Umbilical cord (tissue), 2 donors: ENCODE measurements around the gene SCARB2. TPM values are rescaled to one million over a fixed set of nuclear protein-coding genes. Genes with fewer than 3 reads are reported as not detected.

Experiments used
- DNase-seq: peaks from one replicate; pipeline ENCODE4 v3.0.0-alpha.2; 2015; ENCODE audit warnings: low spot score
- total RNA-seq: library from RNA; depleted of rRNA; stranded (reverse); fragments of >200 nt; gene quantifications from one replicate; pipeline ENCODE4 v1.2.3, GENCODE V29; 2014; ENCODE audit warnings: low replicate concordance; ENCODE audit not compliant: insufficient read depth

Gene SCARB2
- total RNA-seq, 1 donor from 2014 or later = 173 TPM

DNA sequence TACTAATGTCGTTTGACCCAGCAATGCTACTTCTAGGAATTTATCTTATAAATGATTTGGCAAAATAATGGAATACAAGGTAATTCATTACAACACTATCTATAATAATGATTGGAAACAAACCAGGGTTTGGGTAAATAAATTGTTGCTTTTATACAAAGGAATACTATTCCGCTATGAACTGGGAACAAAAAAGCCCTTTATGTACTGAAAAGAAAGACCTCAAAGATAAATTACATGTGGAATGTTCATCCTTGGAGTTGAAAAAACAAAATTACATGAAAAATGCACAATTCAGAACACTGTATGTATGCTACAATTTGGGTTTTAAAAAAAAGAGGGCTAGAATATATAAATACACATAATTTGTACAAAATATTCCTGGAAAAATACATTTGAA lies 60.3 kb downstream of the SCARB2 start:
- DNase-seq = no peak

DNA sequence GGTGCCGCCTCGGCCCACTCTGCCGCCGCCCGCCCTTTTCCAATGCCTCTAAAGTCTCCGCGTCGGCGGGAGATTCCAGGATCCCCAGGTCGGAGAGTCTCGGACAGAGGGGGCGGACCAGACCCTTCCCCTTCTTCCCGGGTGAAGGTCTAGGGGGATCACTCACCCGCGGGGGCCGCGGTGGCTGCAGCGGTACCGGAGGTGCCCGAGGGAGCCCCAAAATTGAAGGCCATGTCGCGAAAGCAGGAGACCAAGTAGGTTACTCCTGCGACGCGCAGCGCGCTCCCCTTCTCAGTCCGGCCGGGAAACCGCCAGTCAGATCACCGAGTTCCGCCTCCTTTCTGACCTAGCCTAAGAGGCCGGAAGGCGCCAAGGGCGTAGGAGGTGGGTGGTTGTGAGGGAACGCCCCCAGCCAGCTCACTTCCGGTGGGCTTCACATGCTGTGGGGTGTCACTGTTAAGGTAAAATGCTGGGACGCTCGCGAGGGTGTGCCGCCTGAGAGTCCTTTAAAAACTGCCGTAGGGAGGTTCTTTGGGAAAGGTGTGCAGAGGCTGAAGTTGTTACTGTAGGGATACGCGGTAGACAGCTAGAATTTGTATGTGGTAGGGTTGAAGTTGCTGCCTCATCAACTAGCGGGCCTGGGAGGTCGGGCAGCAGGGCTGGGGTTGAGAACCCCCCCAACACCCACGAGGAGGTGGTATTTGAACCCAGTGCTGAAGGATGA lies 65.3 kb downstream of the SCARB2 start, which contains the start of gene NUP54:
Gene NUP54 (minus strand): TSS at position 256 of the 724 bp plus-strand sequence. CDS start 23 bp downstream, at position 233.
- peak; percentile 98 for DNase-seq

DNA sequence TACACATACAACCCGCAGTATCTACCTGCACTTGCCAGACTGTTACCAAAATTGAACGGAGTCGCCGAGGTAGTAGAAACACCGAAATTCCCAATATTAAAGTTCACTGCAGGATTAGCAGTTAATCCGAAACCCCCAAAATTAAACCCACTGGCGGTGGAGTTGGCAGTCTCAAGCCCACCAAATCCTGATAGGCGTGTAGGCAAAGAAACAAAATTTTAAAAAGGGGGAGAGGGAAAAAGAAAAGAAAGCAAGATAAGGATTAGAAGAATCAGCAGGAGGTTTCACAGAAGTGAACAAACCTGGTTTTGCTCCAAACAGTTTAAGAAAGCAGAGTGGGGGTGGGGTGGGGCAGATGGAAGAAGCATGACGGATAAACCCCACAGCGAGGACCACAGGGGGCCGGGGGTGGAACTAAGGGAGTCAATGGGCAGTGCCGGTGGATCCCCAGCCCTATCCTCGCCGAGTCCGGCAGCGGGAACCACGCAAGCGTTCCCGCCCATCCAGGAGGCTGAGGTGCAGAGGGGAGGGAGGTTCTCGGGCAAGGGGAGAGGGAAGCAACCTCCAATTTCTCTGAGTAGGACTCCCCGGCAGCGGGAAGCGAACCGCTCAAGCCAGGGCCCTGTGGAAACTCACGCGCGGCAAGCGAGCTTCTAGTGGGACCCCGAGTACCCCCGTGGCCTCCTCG lies 66.0 kb downstream of the SCARB2 start:
- DNase-seq = peak; percentile 79

DNA sequence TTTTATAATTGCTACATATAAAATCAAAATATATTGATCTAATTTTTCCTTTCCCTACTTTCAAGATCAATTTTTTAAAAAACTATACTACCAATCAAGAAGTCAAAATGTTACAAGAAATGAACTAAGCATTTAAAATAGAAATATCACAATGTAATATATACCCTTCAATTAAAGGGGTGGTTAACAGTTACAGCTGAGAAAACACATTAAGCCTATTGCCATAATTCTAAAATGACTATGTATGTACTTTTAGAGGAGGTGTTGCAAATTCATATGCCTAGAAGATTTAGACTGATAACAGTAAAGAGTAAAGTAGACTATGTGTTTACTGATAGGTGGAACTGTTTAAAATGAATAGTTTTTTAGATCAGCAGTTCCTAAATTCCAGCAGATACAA lies 69.1 kb downstream of the SCARB2 start:
- DNase-seq = no peak

DNA sequence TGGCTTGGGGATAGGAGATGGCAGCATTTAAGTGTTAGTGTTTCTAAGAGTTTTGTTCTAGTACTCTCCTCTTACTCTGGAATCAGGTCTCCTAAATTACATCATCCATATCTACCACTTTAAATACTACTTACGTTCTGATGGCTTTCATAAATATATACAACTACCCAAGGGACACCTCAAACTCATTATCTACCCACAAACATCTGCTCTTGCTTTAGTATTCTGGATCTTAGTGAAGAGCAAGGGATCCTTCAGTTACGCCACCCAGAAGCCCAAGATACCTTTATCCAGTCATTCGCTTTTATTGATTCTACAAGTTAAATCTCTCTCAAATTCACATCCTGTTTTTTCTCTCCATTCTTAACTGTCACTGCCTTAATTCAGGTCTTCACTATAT lies 72.4 kb downstream of the SCARB2 start:
- DNase-seq = no peak

DNA sequence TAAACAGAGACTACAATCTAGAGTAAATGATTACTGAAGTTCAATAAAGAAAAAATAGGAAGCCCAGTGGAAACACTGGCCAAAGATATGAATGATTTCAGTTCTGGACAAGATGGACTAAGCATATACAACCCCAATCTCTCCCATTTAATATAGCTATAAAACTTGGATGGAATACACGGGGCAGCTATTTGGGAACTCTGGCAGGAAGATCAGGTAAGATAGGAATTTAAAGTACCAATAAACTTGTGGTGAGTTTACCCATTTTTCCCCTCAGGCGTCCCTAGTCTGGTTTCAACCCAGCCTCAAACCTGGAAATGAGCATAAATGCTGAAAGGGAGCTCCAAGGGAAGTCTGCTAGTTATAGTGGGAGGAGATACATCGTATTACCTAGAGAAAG lies 85.9 kb downstream of the SCARB2 start:
- no peak for DNase-seq

DNA sequence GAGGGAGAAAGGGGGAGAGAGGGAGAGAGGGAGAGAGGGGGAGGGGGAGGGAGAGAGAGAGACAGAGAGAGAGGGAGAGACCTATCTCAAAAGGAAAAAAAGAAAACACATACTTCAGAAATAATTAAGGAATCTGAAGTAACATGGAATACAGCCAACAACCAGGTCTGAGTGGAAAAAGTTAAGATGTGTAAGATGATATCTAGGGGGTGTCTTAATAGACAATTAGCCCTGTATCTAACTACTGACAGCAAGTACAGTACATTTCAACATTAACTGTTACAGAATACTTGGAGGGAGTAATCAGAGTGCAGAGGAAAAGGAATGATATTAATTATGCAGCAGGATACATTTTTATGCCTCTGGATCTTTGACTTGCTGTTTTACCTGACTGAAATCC lies 87.8 kb downstream of the SCARB2 start:
- DNase-seq = no peak

DNA sequence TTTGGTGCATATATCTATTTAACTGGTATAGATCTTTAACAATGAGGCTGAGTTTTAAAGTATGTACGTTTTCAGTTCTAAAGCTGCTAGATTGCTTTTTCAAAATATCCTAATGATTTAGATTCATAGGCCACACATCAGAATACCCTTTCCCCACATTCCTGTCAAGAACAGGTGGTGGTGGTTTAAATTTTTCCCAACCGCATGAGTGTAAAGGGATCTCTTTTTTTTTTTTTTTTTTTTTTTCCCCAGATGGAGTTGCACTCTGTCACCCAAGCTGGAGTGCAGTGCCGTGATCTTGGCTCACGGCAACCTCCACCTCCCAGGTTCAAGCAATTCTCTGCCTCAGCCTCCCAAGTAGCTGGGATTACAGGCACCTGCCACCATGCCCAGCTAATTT lies 93.4 kb downstream of the SCARB2 start:
- no peak for DNase-seq

DNA sequence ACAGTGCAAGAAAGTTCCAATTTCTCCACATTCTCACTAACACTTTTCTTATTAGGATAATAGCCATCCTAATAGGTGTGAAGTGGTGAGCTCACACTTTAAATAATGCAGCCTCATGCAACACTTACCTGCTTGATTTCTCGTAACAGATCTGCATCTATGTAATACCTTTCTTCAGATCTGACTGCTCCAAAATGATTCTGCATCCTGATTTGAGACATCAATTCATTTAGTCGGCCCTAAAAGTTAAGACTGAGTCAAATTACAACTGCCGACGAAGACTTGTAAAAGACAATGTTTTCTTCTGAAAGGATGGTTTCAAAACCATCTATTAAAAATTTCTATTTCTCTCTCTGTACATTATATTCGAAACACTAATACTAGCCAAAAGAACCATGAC lies 96.1 kb downstream of the SCARB2 start:
- no peak for DNase-seq

DNA sequence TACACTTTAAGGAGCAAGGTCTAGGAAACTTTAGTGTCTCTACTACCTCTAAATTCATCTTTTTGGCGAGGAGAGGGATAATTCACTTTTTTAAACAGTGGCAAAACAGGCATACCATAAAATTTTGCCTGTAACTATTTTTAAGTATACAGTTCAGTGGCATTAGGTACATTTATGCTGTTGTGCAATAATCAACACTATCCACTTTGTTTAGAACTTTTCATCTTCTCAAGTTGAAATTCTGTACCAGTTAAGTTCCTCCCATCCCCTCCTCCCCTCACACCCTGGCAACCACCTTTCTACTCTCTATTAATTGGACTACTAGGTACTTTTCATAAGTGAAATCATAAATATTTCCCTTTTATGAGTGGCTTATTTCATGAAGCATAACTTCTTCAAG lies 96.8 kb downstream of the SCARB2 start:
- DNase-seq = no peak

Other genes with a start within 250 kb of the SCARB2 start
- gene SDAD1, start 222.9 kb downstream of the SCARB2 start, total RNA-seq = 39.0 TPM
- 1.4 TPM for gene CXCL9, start 206.3 kb downstream of the SCARB2 start, total RNA-seq
- gene CXCL10, start 190.3 kb downstream of the SCARB2 start, total RNA-seq = not detected
- 0.96 TPM for gene CXCL11, start 177.8 kb downstream of the SCARB2 start, total RNA-seq
- 0.48 TPM for gene ART3, start 139.1 kb downstream of the SCARB2 start, total RNA-seq
- gene NUP54, start 65.4 kb downstream of the SCARB2 start, total RNA-seq = 96.3 TPM
- gene FAM47E, start 37.9 kb upstream of the SCARB2 start, total RNA-seq = 4.3 TPM
- 29.1 TPM for gene STBD1, start 92.9 kb upstream of the SCARB2 start, total RNA-seq
- gene CCDC158, start 207.3 kb upstream of the SCARB2 start, total RNA-seq = 2.9 TPM
- gene SHROOM3, start 221.4 kb upstream of the SCARB2 start, total RNA-seq = 33.2 TPM